Transverse colon (tissue), 4 donors: ENCODE measurements around the gene ARHGAP20. TPM values are rescaled to one million over a fixed set of nuclear protein-coding genes. Genes with fewer than 3 reads are reported as not detected.

Source experiments
- DNase-seq: peaks from one replicate; pipeline ENCODE4 v3.0.0-alpha.2; 2019
- H3K27ac ChIP-seq, 4 donors: fragments of 200-600 bp; sonication (generic); 2 replicates each; pipeline ENCODE4 v1.5.1; 2016 to 2018; ENCODE audit warnings: inconsistent platforms in 4 of 4
- H3K27me3 ChIP-seq: fragments of 200-600 bp; sonication (generic); 2 replicates; pipeline ENCODE4 v1.5.1; 2017; ENCODE audit warnings: inconsistent platforms
- H3K36me3 ChIP-seq, 4 donors: fragments of 200-600 bp; sonication (generic); 2 replicates each; pipeline ENCODE4 v1.5.1; 2017 to 2019; ENCODE audit warnings: inconsistent platforms in 4 of 4
- H3K4me1 ChIP-seq, 4 donors: fragments of 200-600 bp; sonication (generic); 2 replicates each; pipeline ENCODE4 v1.5.1; 2017 to 2020; ENCODE audit warnings: inconsistent platforms in 4 of 4
- H3K4me3 ChIP-seq, 4 donors: fragments of 200-600 bp; sonication (generic); 1 replicate in 1 of 4; 2 replicates in 3 of 4; pipeline versions ENCODE4 v1.5.1 to v1.6.1; 2017 to 2019; ENCODE audit warnings: inconsistent platforms in 4 of 4
- H3K9me3 ChIP-seq, 2 donors: fragments of 200-600 bp; sonication (generic); 2 replicates each; pipeline ENCODE4 v1.5.1; 2017 to 2019; ENCODE audit warnings: inconsistent platforms in 2 of 2
- CTCF ChIP-seq, 5 experiments: fragments of 200-600 bp in 3 of 5; fragments of 450-650 bp in 2 of 5; sonication (generic) in 3 of 5; IDR thresholded peaks; 1 replicate in 2 of 5; 2 replicates in 3 of 5; pipeline ENCODE4 v1.5.1; 2016 to 2017; ENCODE audit warnings: antibody characterized with exemption in 5 of 5, inconsistent platforms in 3 of 5, mild to moderate bottlenecking in 2 of 5, moderate library complexity in 1 of 5
- EP300 ChIP-seq: sonication (generic); formaldehyde crosslinking; IDR thresholded peaks from one replicate; pipeline ENCODE4 v1.6.1; 2017; ENCODE audit warnings: antibody characterized with exemption, low read depth
- POLR2A ChIP-seq: fragments of 450-650 bp; IDR thresholded peaks from one replicate; pipeline ENCODE4 v1.6.1; 2016; ENCODE audit warnings: antibody characterized with exemption, mild to moderate bottlenecking, moderate library complexity
- POLR2AphosphoS5 ChIP-seq, 3 donors: sonication (generic); formaldehyde crosslinking; IDR thresholded peaks; one replicate each; pipeline ENCODE4 v1.6.1; 2016; ENCODE audit warnings: antibody characterized with exemption in 3 of 3
- WGBS, 2 donors: methylation state at CpG; one replicate each; pipeline ENCODE4 v1.1.5; 2018; ENCODE audit warnings: low coverage in 1 of 2; 5-methylcytosine and 5-hydroxymethylcytosine counted together
- in situ Hi-C, 4 donors: fragments of 200-750 bp; cut with MboI; loops; one replicate each; pipeline versions ENCODE4 v1.15.0 to v1.15.1; 2017; ENCODE audit warnings: low sequenced_read_pairs in 3 of 4, low pct_ligation_motif_present in 1 of 4, low pct_unique_long_range_greater_than_20kb in 1 of 4
- intact Hi-C: fragments of 100-400 bp; cut with DNase I; formaldehyde crosslinking; loops from one replicate; pipeline ENCODE4 v1.15.1; 2023; ENCODE audit warnings: low total_unique reads
- total RNA-seq, 4 donors: library from RNA; depleted of rRNA; stranded (reverse); fragments of >200 nt; gene quantifications; one replicate each; pipeline ENCODE4 v1.1.0, GENCODE V29; 2016

ARHGAP20 gene
- total RNA-seq, 4 donors from 2014 or later, result 2.5 to 4.9 (median 3.1) TPM

GRCh38 chr11:110736171-110736553, 23.9 kb upstream of the ARHGAP20 start:
- no peak for DNase-seq
- Histone ChIP-seq H3K27ac (no peak overlapping the region), H3K9me3 (no peaks in the 10 kb centered on the region), H3K27me3 (no peaks in the 10 kb centered on the region), H3K36me3 (no peaks in the 10 kb centered on the region), H3K4me3 (no peak overlapping the region), H3K4me1 (peaks cover 0 to 19% (median 0%) of the 10 kb centered on the region in 4 donors)
- in situ Hi-C loops, result no loop called here
- intact Hi-C loops, result no loop called here
- WGBS, 2 donors, result 83 to 85% methylated on average over 2 of the region's 2 CpGs
- TF ChIP-seq CTCF (IDR thresholded peaks at IDR 0.05) (no peak), POLR2AphosphoS5 (IDR thresholded peaks at IDR 0.05) (no peak), POLR2A (no peak), EP300 (no peak)

GRCh38 chr11:110735455-110736170, 23.4 kb upstream of the ARHGAP20 start:
- H3K4me3 ChIP-seq, result no peak overlapping the region
- no peak overlapping the region for H3K27ac ChIP-seq
- H3K4me1 ChIP-seq, result peaks cover 0 to 19% (median 0%) of the 10 kb centered on the region in 4 donors
- intact Hi-C loops, result no loop called here
- no peak for TF ChIP-seq POLR2AphosphoS5 (IDR thresholded peaks at IDR 0.05)
- no peak for TF ChIP-seq POLR2A
- TF ChIP-seq EP300, result no peak
- no peaks in the 10 kb centered on the region for H3K9me3 ChIP-seq
- no peaks in the 10 kb centered on the region for H3K27me3 ChIP-seq
- no peak for DNase-seq
- in situ Hi-C loops, result no loop called here
- H3K36me3 ChIP-seq, result no peaks in the 10 kb centered on the region

GRCh38 chr11:110734790-110735189, 22.6 kb upstream of the ARHGAP20 start:
- Histone ChIP-seq H3K27ac (peak overlapping the region in 2 of 4 donors; percentile 15 to 29), H3K36me3 (no peaks in the 10 kb centered on the region), H3K27me3 (no peaks in the 10 kb centered on the region), H3K4me3 (no peak overlapping the region), H3K9me3 (no peaks in the 10 kb centered on the region), H3K4me1 (peaks cover 0 to 19% (median 0%) of the 10 kb centered on the region in 4 donors)
- no peak for DNase-seq
- WGBS, 2 donors, result 16 to 19% methylated on average over 2 of the region's 2 CpGs
- in situ Hi-C loops, result no loop called here
- TF ChIP-seq POLR2AphosphoS5 (IDR thresholded peaks at IDR 0.05) (peak in 1 of 3 donors; percentile 19), POLR2A (no peak)
- intact Hi-C loops, result no loop called here

GRCh38 chr11:110730773-110731172, 18.5 kb upstream of the ARHGAP20 start:
- intact Hi-C loops (no loop called here), in situ Hi-C loops (no loop called here)
- WGBS, 2 donors, result 60 to 94% methylated on average over 1 of the region's 1 CpG
- peaks cover 0 to 19% (median 0%) of the 10 kb centered on the region in 4 donors for H3K4me1 ChIP-seq
- H3K36me3 ChIP-seq, result no peaks in the 10 kb centered on the region
- H3K9me3 ChIP-seq, result no peaks in the 10 kb centered on the region
- TF ChIP-seq POLR2A (no peak), CTCF (IDR thresholded peaks at IDR 0.05) (no peak)
- no peak overlapping the region for H3K4me3 ChIP-seq
- H3K27me3 ChIP-seq, result no peaks in the 10 kb centered on the region
- DNase-seq, result no peak
- H3K27ac ChIP-seq, result no peak overlapping the region

GRCh38 chr11:110728883-110729282, 16.6 kb upstream of the ARHGAP20 start:
- no peak overlapping the region for H3K4me3 ChIP-seq
- intact Hi-C loops (no loop called here), in situ Hi-C loops (no loop called here)
- peaks cover 0 to 1% (median 0%) of the 10 kb centered on the region in 4 donors for H3K4me1 ChIP-seq
- H3K27ac ChIP-seq, result no peak overlapping the region
- 70 to 92% methylated on average over 3 of the region's 3 CpGs for WGBS, 2 donors
- no peak for DNase-seq
- H3K36me3 ChIP-seq, result no peaks in the 10 kb centered on the region
- H3K27me3 ChIP-seq, result no peaks in the 10 kb centered on the region
- no peak for TF ChIP-seq EP300
- no peak for TF ChIP-seq POLR2A
- H3K9me3 ChIP-seq, result no peaks in the 10 kb centered on the region

GRCh38 chr11:110728476-110728875, 16.2 kb upstream of the ARHGAP20 start:
- Histone ChIP-seq H3K27me3 (no peaks in the 10 kb centered on the region), H3K9me3 (no peaks in the 10 kb centered on the region), H3K27ac (no peak overlapping the region), H3K36me3 (no peaks in the 10 kb centered on the region), H3K4me1 (no peaks in the 10 kb centered on the region), H3K4me3 (no peak overlapping the region)
- in situ Hi-C loops, result no loop called here
- intact Hi-C loops, result no loop called here
- TF ChIP-seq POLR2AphosphoS5 (IDR thresholded peaks at IDR 0.05) (no peak), POLR2A (no peak), EP300 (no peak), CTCF (IDR thresholded peaks at IDR 0.05) (no peak)
- DNase-seq, result no peak
